ENCODE measurements around the gene MRPL34.

MRPL34 gene

GRCh38 chr19:17347361-17347760 is 41.7 kb downstream of the MRPL34 start:
- no peak for DNase-seq

- DNase-seq: no peak
These were observed 42.2 kb downstream of the MRPL34 start for GRCh38 chr19:17347877-17348276.

GRCh38 chr19:17348700-17349099 is 43.0 kb downstream of the MRPL34 start:
- no peak for DNase-seq

- DNase-seq: no peak
These were observed 46.3 kb downstream of the MRPL34 start for GRCh38 chr19:17351815-17352435.

- no peak for DNase-seq
These were observed 47.1 kb downstream of the MRPL34 start for GRCh38 chr19:17352608-17353280.

- DNase-seq: no peak
These were observed 47.7 kb downstream of the MRPL34 start for GRCh38 chr19:17353386-17353785.
